Neural progenitor cell (in vitro differentiated cells): ENCODE results near the gene NINL. TPM values are rescaled to one million over a fixed set of nuclear protein-coding genes. Genes with fewer than 3 reads are reported as not detected.

Experiments used
- DNase-seq: peaks from one replicate; pipeline ENCODE4 v3.0.0-alpha.2; 2016; ENCODE audit warnings: low spot score
- H2AFZ ChIP-seq: fragments of 200-600 bp; sonication (generic); replicated peaks from 2 replicates; pipeline ENCODE4 v1.6.1; 2016; ENCODE audit warnings: antibody characterized with exemption
- H3F3A ChIP-seq: fragments of 200-600 bp; sonication (generic); 2 replicates; pipeline ENCODE4 v1.6.1; 2016; ENCODE audit warnings: antibody characterized with exemption, low read depth
- H3K27ac ChIP-seq: fragments of 200-600 bp; sonication (generic); 2 replicates; pipeline ENCODE4 v1.5.1; 2016; ENCODE audit warnings: mild to moderate bottlenecking
- H3K27me3 ChIP-seq: fragments of 200-600 bp; sonication (generic); 2 replicates; pipeline ENCODE4 v1.6.1; 2016; ENCODE audit warnings: mild to moderate bottlenecking, moderate library complexity
- H3K36me3 ChIP-seq: fragments of 200-600 bp; sonication (generic); 2 replicates; pipeline ENCODE4 v1.5.1; 2016
- H3K4me1 ChIP-seq: fragments of 200-600 bp; sonication (generic); 2 replicates; pipeline ENCODE4 v1.6.1; 2016; ENCODE audit warnings: mixed run types
- H3K4me2 ChIP-seq: fragments of 200-600 bp; sonication (generic); 2 replicates; pipeline ENCODE4 v1.6.1; 2016
- H3K4me3 ChIP-seq: fragments of 200-600 bp; sonication (generic); 2 replicates; pipeline ENCODE4 v1.5.1; 2016
- H3K79me2 ChIP-seq: fragments of 200-600 bp; sonication (generic); 2 replicates; pipeline ENCODE4 v1.6.1; 2016; ENCODE audit warnings: low read depth
- H3K9ac ChIP-seq: fragments of 200-600 bp; sonication (generic); 2 replicates; pipeline ENCODE4 v1.6.1; 2016
- H3K9me3 ChIP-seq: fragments of 200-600 bp; sonication (generic); 2 replicates; pipeline ENCODE4 v1.5.1; 2016; ENCODE audit warnings: low read depth
- H4K20me1 ChIP-seq: fragments of 200-600 bp; sonication (generic); 2 replicates; pipeline ENCODE4 v1.6.1; 2016; ENCODE audit warnings: low read depth
- H3K27ac Mint-ChIP-seq: 3 replicates; pipeline ENCODE4 v1.8.0; 2021; ENCODE audit warnings: mixed read lengths
- H3K27me3 Mint-ChIP-seq: 2 replicates; pipeline ENCODE4 v1.8.0; 2022; ENCODE audit warnings: low read depth, mild to moderate bottlenecking, inconsistent platforms, moderate library complexity, mixed read lengths; ENCODE audit not compliant: insufficient read depth
- H3K36me3 Mint-ChIP-seq: 3 replicates; pipeline ENCODE4 v1.8.0; 2021; ENCODE audit warnings: mixed read lengths
- H3K4me1 Mint-ChIP-seq: 3 replicates; pipeline ENCODE4 v1.8.0; 2021; ENCODE audit warnings: mixed read lengths
- H3K4me3 Mint-ChIP-seq: 3 replicates; pipeline ENCODE4 v1.8.0; 2021; ENCODE audit warnings: mild to moderate bottlenecking, moderate library complexity, mixed read lengths
- H3K9me3 Mint-ChIP-seq: 3 replicates; pipeline ENCODE4 v1.8.0; 2020; ENCODE audit warnings: mixed read lengths
- EZH2 ChIP-seq: fragments of 200-600 bp; sonication (generic); IDR thresholded peaks from 2 replicates; pipeline ENCODE4 v1.6.1; 2017; ENCODE audit warnings: antibody characterized with exemption, mild to moderate bottlenecking, moderate library complexity
- EZH2phosphoT487 ChIP-seq: fragments of 200-600 bp; sonication (generic); IDR thresholded peaks from 2 replicates; pipeline ENCODE4 v1.6.1; 2017; ENCODE audit warnings: antibody characterized with exemption
- total RNA-seq: library from RNA; depleted of rRNA; stranded (reverse); fragments of >200 nt; gene quantifications from 2 replicates; pipeline ENCODE4 v1.2.3, GENCODE V29; 2015; ENCODE audit warnings: low replicate concordance
- TF ChIP-seq, protein P1 (sequence below): fragments of 200-600 bp; sonication (generic); IDR thresholded peaks from 2 replicates; pipeline ENCODE4 v1.5.1; 2017; ENCODE audit warnings: antibody characterized with exemption, mild to moderate bottlenecking

The NINL gene
- total RNA-seq, 1 donor from 2014 or later: 21.5 TPM

DNA sequence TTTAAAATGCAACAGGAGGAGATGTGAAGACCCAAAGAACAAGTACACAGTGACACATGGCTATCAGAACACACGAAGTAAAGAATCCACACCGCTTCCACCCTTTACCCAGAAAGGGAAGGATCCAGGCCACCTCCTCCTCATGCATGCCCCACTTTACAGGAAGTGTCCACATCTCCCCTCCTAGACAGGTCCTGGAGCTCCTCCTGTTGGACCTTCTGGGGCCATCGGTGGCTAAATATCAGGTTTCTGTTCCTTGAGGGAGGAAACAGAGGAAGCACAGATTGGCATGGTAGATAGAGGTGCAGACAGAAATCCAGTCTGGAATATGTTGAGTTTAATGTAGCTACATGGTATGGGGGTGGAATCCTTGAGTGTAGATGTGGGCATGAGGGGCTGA, 10.9 kb downstream of the NINL start:
- no peak overlapping the region for H3K27ac Mint-ChIP-seq
- H3K36me3 Mint-ChIP-seq: peaks cover 34% of the 10 kb centered on the region
- Histone ChIP-seq H2AFZ (no peak overlapping the region), H3K9ac (no peak overlapping the region), H4K20me1 (peaks cover 40% of the 10 kb centered on the region), H3K4me3 (no peak overlapping the region), H3K4me1 (peaks cover 3% of the 10 kb centered on the region), H3K9me3 (no peaks in the 10 kb centered on the region), H3K4me2 (no peak overlapping the region), H3F3A (no peaks in the 10 kb centered on the region), H3K79me2 (peaks cover 87% of the 10 kb centered on the region), H3K36me3 (no peaks in the 10 kb centered on the region), H3K27ac (no peak overlapping the region), H3K27me3 (no peaks in the 10 kb centered on the region)
- H3K4me1 Mint-ChIP-seq: peaks cover 30% of the 10 kb centered on the region
- no peak overlapping the region for H3K4me3 Mint-ChIP-seq
- no peak for TF ChIP-seq EZH2phosphoT487
- no peak for TF ChIP-seq EZH2
- TF ChIP-seq, protein P1, sequence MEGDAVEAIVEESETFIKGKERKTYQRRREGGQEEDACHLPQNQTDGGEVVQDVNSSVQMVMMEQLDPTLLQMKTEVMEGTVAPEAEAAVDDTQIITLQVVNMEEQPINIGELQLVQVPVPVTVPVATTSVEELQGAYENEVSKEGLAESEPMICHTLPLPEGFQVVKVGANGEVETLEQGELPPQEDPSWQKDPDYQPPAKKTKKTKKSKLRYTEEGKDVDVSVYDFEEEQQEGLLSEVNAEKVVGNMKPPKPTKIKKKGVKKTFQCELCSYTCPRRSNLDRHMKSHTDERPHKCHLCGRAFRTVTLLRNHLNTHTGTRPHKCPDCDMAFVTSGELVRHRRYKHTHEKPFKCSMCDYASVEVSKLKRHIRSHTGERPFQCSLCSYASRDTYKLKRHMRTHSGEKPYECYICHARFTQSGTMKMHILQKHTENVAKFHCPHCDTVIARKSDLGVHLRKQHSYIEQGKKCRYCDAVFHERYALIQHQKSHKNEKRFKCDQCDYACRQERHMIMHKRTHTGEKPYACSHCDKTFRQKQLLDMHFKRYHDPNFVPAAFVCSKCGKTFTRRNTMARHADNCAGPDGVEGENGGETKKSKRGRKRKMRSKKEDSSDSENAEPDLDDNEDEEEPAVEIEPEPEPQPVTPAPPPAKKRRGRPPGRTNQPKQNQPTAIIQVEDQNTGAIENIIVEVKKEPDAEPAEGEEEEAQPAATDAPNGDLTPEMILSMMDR: no peak
- H3K27me3 Mint-ChIP-seq: peaks cover 3% of the 10 kb centered on the region
- peaks cover 2% of the 10 kb centered on the region for H3K9me3 Mint-ChIP-seq
- DNase-seq: no peak

DNA sequence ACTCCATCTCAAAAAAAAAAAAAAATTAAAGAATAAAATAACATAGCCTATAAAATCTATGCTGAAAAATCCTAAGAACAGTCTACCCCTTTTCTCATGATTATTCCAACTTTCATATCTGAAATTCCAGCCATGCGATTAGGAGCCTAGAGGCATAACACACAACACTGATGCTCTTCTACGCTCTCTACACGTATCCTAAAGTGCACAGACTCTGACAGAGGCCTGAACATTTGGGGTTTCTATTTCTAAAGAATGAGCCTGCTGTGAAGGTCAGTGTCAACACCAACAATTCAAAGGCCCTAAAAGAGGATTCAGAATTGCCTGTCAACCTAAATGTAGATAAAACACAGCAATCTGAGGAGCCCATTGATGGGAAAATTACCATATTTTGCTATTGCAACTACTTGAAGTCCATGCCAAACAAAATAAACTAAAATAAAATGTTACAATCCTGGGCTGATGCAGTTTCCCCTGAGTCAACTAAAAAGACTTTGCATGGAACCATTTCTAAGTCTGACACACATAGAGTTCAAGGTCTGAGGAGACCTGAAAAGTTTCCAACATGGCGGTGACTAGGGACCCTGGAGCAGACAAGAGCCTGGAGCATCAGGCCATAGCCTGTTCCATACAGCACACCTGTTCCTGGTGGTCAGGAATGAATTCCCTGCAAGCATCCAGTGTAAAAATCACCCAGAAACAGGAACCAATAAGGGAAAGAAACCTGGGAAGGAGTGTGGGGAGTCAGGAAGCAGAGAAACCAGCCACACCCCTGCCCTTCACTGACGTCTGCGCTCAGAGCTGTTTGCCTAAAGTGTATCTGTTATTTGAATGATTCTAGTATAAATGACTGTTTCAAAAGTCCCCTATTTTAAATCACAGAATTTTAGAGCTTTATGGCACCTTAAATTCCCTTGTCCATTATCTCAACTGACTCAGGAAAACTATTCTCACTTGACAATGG, 11.8 kb downstream of the NINL start:
- no peak overlapping the region for H3K4me3 ChIP-seq
- TF ChIP-seq EZH2phosphoT487 (no peak), EZH2 (no peak)
- TF ChIP-seq, protein P1: no peak
- no peaks in the 10 kb centered on the region for H3K27me3 ChIP-seq
- peaks cover 85% of the 10 kb centered on the region for H3K79me2 ChIP-seq
- peaks cover 3% of the 10 kb centered on the region for H3K27me3 Mint-ChIP-seq
- DNase-seq: no peak
- H3K9me3 Mint-ChIP-seq: peaks cover 2% of the 10 kb centered on the region
- H3K36me3 Mint-ChIP-seq: peaks cover 34% of the 10 kb centered on the region
- no peak overlapping the region for H3K4me3 Mint-ChIP-seq
- no peaks in the 10 kb centered on the region for H3K9me3 ChIP-seq
- peaks cover 25% of the 10 kb centered on the region for H3K4me1 Mint-ChIP-seq
- no peaks in the 10 kb centered on the region for H3K4me1 ChIP-seq
- no peaks in the 10 kb centered on the region for H3K36me3 ChIP-seq
- H4K20me1 ChIP-seq: peaks cover 33% of the 10 kb centered on the region
- no peak overlapping the region for H2AFZ ChIP-seq
- H3K27ac Mint-ChIP-seq: no peak overlapping the region
- H3K27ac ChIP-seq: no peak overlapping the region
- no peak overlapping the region for H3K4me2 ChIP-seq
- H3K9ac ChIP-seq: no peak overlapping the region
- no peaks in the 10 kb centered on the region for H3F3A ChIP-seq

DNA sequence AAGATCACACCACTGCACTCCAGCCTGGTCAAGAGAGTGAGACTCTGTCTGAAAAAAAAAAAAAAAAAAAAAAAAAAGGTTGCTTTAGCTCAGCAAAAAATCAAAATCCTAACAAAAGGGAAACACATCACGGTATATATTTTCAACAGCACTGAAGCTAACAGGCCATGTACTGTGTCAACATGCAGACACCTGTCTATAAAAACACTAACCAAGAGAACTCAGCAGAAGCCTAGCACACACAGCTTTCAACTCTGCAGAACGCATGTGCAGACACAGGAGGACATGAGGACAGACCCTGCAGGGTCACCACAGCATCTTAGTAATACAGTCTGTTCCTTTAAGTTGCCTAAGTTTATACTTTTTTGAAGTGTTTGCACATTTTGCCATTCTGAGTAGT, 13.5 kb downstream of the NINL start:
- TF ChIP-seq EZH2 (no peak), EZH2phosphoT487 (no peak)
- TF ChIP-seq, protein P1: no peak
- Histone ChIP-seq H3K79me2 (peaks cover 85% of the 10 kb centered on the region), H3K27ac (no peak overlapping the region), H3K36me3 (no peaks in the 10 kb centered on the region), H3K9ac (no peak overlapping the region), H3K4me2 (no peak overlapping the region), H3K27me3 (no peaks in the 10 kb centered on the region), H3F3A (no peaks in the 10 kb centered on the region), H3K4me1 (no peaks in the 10 kb centered on the region), H2AFZ (no peak overlapping the region), H3K9me3 (no peaks in the 10 kb centered on the region), H4K20me1 (peaks cover 34% of the 10 kb centered on the region), H3K4me3 (no peak overlapping the region)
- Mint-ChIP-seq H3K9me3 (peaks cover 5% of the 10 kb centered on the region), H3K36me3 (peaks cover 35% of the 10 kb centered on the region), H3K4me1 (peaks cover 23% of the 10 kb centered on the region), H3K4me3 (no peak overlapping the region), H3K27me3 (no peaks in the 10 kb centered on the region), H3K27ac (no peak overlapping the region)
- no peak for DNase-seq
